HG03139 (cell line): ENCODE measurements around the gene RUFY1.

Experiments used
- ATAC-seq: cut with Tn5 transposase; IDR thresholded peaks from one replicate; pipeline ENCODE4 v1.9.1; 2021; ENCODE audit not compliant: unreplicated experiment

RUFY1 gene

GRCh38 chr5:179658179-179658856 is 108.0 kb downstream of the RUFY1 start:
- ATAC-seq = peak; percentile 52
